CD14-positive monocyte (primary cell): ENCODE results near the gene WNT7A. TPM values are rescaled to one million over a fixed set of nuclear protein-coding genes. Genes with fewer than 3 reads are reported as not detected.

Source experiments
- DNase-seq, 3 donors: peaks; one replicate each; pipeline ENCODE4 v3.0.0-alpha.2; 2011 to 2022
- H2AFZ ChIP-seq: 2 replicates; pipeline ENCODE4 v1.6.0; 2012; ENCODE audit warnings: mild to moderate bottlenecking, low read depth, low read length, inconsistent platforms; ENCODE audit not compliant: insufficient read depth, poor library complexity, severe bottlenecking
- H3K27ac ChIP-seq, 2 donors: 1 replicate in 1 of 2; 2 replicates in 1 of 2; pipeline ENCODE4 v1.5.1; 2012 to 2013; ENCODE audit warnings: low read length in 2 of 2, control low read depth in 1 of 2, inconsistent platforms in 1 of 2, low read depth in 1 of 2, mild to moderate bottlenecking in 1 of 2
- H3K27me3 ChIP-seq, 2 donors: one replicate each; pipeline versions ENCODE4 v1.6.0 to v1.6.1; 2011 to 2013; ENCODE audit warnings: low read length in 2 of 2; ENCODE audit not compliant: control insufficient read depth in 2 of 2, insufficient read depth in 2 of 2
- H3K36me3 ChIP-seq, 2 donors: replicated peaks in 1 of 2; 1 replicate in 1 of 2; 2 replicates in 1 of 2; pipeline versions ENCODE4 v1.5.1 to v1.6.1; 2012 to 2013; ENCODE audit warnings: low read length in 2 of 2, control low read depth in 1 of 2, inconsistent platforms in 1 of 2, mild to moderate bottlenecking in 1 of 2; ENCODE audit not compliant: insufficient read depth in 2 of 2, control insufficient read depth in 1 of 2
- H3K4me1 ChIP-seq, 2 donors: 1 replicate in 1 of 2; 2 replicates in 1 of 2; pipeline versions ENCODE4 v1.5.1 to v1.6.1; 2012 to 2013; ENCODE audit warnings: low read length in 2 of 2, control low read depth in 1 of 2, inconsistent platforms in 1 of 2, mild to moderate bottlenecking in 1 of 2, moderate library complexity in 1 of 2; ENCODE audit not compliant: insufficient read depth in 2 of 2, control insufficient read depth in 1 of 2
- H3K4me2 ChIP-seq: replicated peaks from 2 replicates; pipeline ENCODE3; 2012; ENCODE audit warnings: low read length, moderate library complexity, mild to moderate bottlenecking; ENCODE audit not compliant: poor library complexity, severe bottlenecking; ENCODE audit errors: extremely low read depth
- H3K4me3 ChIP-seq, 3 experiments: fragments of 200-600 bp in 1 of 3; sonication (generic) in 1 of 3; replicated peaks in 1 of 3; 1 replicate in 2 of 3; 2 replicates in 1 of 3; pipeline ENCODE4 v1.5.1; 2011 to 2013; ENCODE audit warnings: low read length in 3 of 3, mild to moderate bottlenecking in 3 of 3, control low read depth in 2 of 3, low read depth in 2 of 3, inconsistent platforms in 1 of 3, moderate library complexity in 1 of 3
- H3K79me2 ChIP-seq: 2 replicates; pipeline ENCODE4 v1.6.0; 2012; ENCODE audit warnings: mild to moderate bottlenecking, control low read depth, inconsistent platforms, low read length, moderate library complexity; ENCODE audit not compliant: insufficient read depth
- H3K9ac ChIP-seq: 2 replicates; pipeline ENCODE4 v1.6.0; 2017; ENCODE audit warnings: low read length, mild to moderate bottlenecking; ENCODE audit not compliant: insufficient read depth, poor library complexity, severe bottlenecking
- H3K9me3 ChIP-seq, 2 donors: replicated peaks in 1 of 2; 1 replicate in 1 of 2; 2 replicates in 1 of 2; pipeline versions ENCODE4 v1.5.1 to v1.6.1; 2012 to 2013; ENCODE audit warnings: low read length in 2 of 2, control low read depth in 1 of 2; ENCODE audit not compliant: control insufficient read depth in 1 of 2, insufficient read depth in 1 of 2
- H4K20me1 ChIP-seq: 2 replicates; pipeline ENCODE4 v1.6.0; 2012; ENCODE audit warnings: mild to moderate bottlenecking, low read length, control low read depth, moderate library complexity; ENCODE audit not compliant: insufficient read depth
- H3K27ac Mint-ChIP-seq, 7 donors: one replicate each; pipeline ENCODE4 v1.8.0; 2020; ENCODE audit warnings: mild to moderate bottlenecking in 7 of 7, mixed read lengths in 7 of 7, moderate library complexity in 6 of 7, inconsistent platforms in 2 of 7
- H3K27me3 Mint-ChIP-seq, 3 donors: one replicate each; pipeline ENCODE4 v1.8.0; 2021 to 2022; ENCODE audit warnings: low read depth in 3 of 3, mild to moderate bottlenecking in 3 of 3, mixed read lengths in 3 of 3, moderate library complexity in 3 of 3, inconsistent platforms in 1 of 3
- H3K36me3 Mint-ChIP-seq, 2 donors: one replicate each; pipeline ENCODE4 v1.8.0; 2020; ENCODE audit warnings: mixed read lengths in 2 of 2, inconsistent platforms in 1 of 2, mild to moderate bottlenecking in 1 of 2
- H3K4me1 Mint-ChIP-seq: one replicate; pipeline ENCODE4 v1.8.0; 2020; ENCODE audit warnings: mild to moderate bottlenecking, mixed read lengths
- H3K4me3 Mint-ChIP-seq, 2 donors: one replicate each; pipeline ENCODE4 v1.8.0; 2020; ENCODE audit warnings: mild to moderate bottlenecking in 2 of 2, mixed read lengths in 2 of 2, moderate library complexity in 1 of 2
- H3K9me3 Mint-ChIP-seq, 7 donors: one replicate each; pipeline ENCODE4 v1.8.0; 2020 to 2022; ENCODE audit warnings: mixed read lengths in 7 of 7, mild to moderate bottlenecking in 6 of 7, moderate library complexity in 6 of 7, inconsistent platforms in 2 of 7
- CTCF ChIP-seq: fragments of 200-600 bp; IDR thresholded peaks from one replicate; pipeline ENCODE4 v1.8.0; 2022; ENCODE audit warnings: antibody characterized with exemption, mild to moderate bottlenecking
- WGBS: methylation state at CpG from one replicate; pipeline ENCODE4 v1.1.5; 2013; ENCODE audit warnings: missing lambda C conversion rate; ENCODE audit not compliant: insufficient coverage; 5-methylcytosine and 5-hydroxymethylcytosine counted together
- intact Hi-C, 2 donors: fragments of 100-400 bp; cut with micrococcal nuclease; formaldehyde crosslinking; loops; one replicate each; pipeline versions ENCODE4 v1.15.0 to v1.15.1; 2023
- polyA plus RNA-seq, 3 donors: library from polyadenylated mRNA; depleted of rRNA in 1 of 3; unstranded in 2 of 3; stranded (reverse) in 1 of 3; fragments of 300-500 nt in 2 of 3; fragments of >200 nt in 1 of 3; fragmentation: Illumina TruSeq in 2 of 3; gene quantifications; 1 replicate in 2 of 3; 2 replicates in 1 of 3; pipeline ENCODE4 v1.2.3, GENCODE V29; 2012 to 2021

Gene WNT7A
- polyA plus RNA-seq, 3 donors = not detected

GRCh38 chr3:13853978-13854296, 25.9 kb downstream of the WNT7A start:
- H3K9ac ChIP-seq = no peak overlapping the region
- H3K4me2 ChIP-seq = no peak overlapping the region
- H3K9me3 ChIP-seq = no peaks in the 10 kb centered on the region
- Mint-ChIP-seq H3K4me1 (peaks cover 4% of the 10 kb centered on the region), H3K9me3 (peaks cover 0 to 12% (median 4%) of the 10 kb centered on the region in 7 donors), H3K4me3 (no peak overlapping the region), H3K36me3 (no peaks in the 10 kb centered on the region), H3K27me3 (peaks cover 2 to 5% (median 3%) of the 10 kb centered on the region in 3 donors), H3K27ac (no peak overlapping the region)
- no peaks in the 10 kb centered on the region for H4K20me1 ChIP-seq
- no peaks in the 10 kb centered on the region for H3K27me3 ChIP-seq
- no peak overlapping the region for H2AFZ ChIP-seq
- no peak for DNase-seq
- H3K79me2 ChIP-seq = no peaks in the 10 kb centered on the region
- WGBS = no CpG with 5 or more reads among the region's 1 CpG
- no peak overlapping the region for H3K4me3 ChIP-seq
- H3K36me3 ChIP-seq = no peaks in the 10 kb centered on the region
- intact Hi-C loops = no loop called here
- H3K4me1 ChIP-seq = no peaks in the 10 kb centered on the region
- TF ChIP-seq CTCF = no peak
- H3K27ac ChIP-seq = no peak overlapping the region

GRCh38 chr3:13853256-13853977, 26.5 kb downstream of the WNT7A start:
- peaks cover 2 to 5% (median 3%) of the 10 kb centered on the region in 3 donors for H3K27me3 Mint-ChIP-seq
- peaks cover 4% of the 10 kb centered on the region for H3K4me1 Mint-ChIP-seq
- H3K36me3 Mint-ChIP-seq = no peaks in the 10 kb centered on the region
- Histone ChIP-seq H3K79me2 (no peaks in the 10 kb centered on the region), H3K4me3 (no peak overlapping the region), H4K20me1 (no peaks in the 10 kb centered on the region), H3K36me3 (no peaks in the 10 kb centered on the region), H3K4me2 (no peak overlapping the region), H3K4me1 (no peaks in the 10 kb centered on the region), H3K9me3 (no peaks in the 10 kb centered on the region), H3K9ac (no peak overlapping the region), H3K27me3 (no peaks in the 10 kb centered on the region), H2AFZ (no peak overlapping the region), H3K27ac (no peak overlapping the region)
- peak overlapping the region in 1 of 7 donors; percentile 67 for H3K27ac Mint-ChIP-seq
- no peak for TF ChIP-seq CTCF
- intact Hi-C loops = no loop called here
- no peak for DNase-seq
- H3K9me3 Mint-ChIP-seq = peaks cover 0 to 12% (median 4%) of the 10 kb centered on the region in 7 donors
- H3K4me3 Mint-ChIP-seq = no peak overlapping the region
- 72% methylated on average over 8 of the region's 11 CpGs for WGBS
